Endothelial cell of umbilical vein (primary cell): ENCODE data around the gene IFNG.

Source experiments
- EZH2 ChIP-seq: IDR thresholded peaks from 2 replicates; pipeline ENCODE4 v1.6.1; 2012; ENCODE audit warnings: borderline replicate concordance, low read depth, mild to moderate bottlenecking, moderate library complexity, low read length, inconsistent platforms; ENCODE audit not compliant: severe bottlenecking
- JUN ChIP-seq: IDR thresholded peaks from 2 replicates; pipeline ENCODE4 v1.6.1; 2011; ENCODE audit warnings: borderline replicate concordance, low read depth; ENCODE audit not compliant: insufficient read length, insufficient read depth
- MYC ChIP-seq: IDR thresholded peaks from one replicate; pipeline ENCODE4 v1.6.1; 2011; ENCODE audit warnings: mild to moderate bottlenecking, low read depth, low read length
- POLR2A ChIP-seq: IDR thresholded peaks from 2 replicates; pipeline ENCODE4 v1.6.1; 2012; ENCODE audit warnings: low read depth, mild to moderate bottlenecking, control low read depth, low read length
- TF ChIP-seq, protein P1 (sequence below), 2 donors: IDR thresholded peaks; 1 replicate in 1 of 2; 2 replicates in 1 of 2; pipeline ENCODE4 v1.5.1; 2011; ENCODE audit warnings: low read length in 2 of 2, mild to moderate bottlenecking in 2 of 2, moderate library complexity in 2 of 2, control low read depth in 1 of 2, inconsistent platforms in 1 of 2, low read depth in 1 of 2; ENCODE audit not compliant: insufficient read depth in 1 of 2; ENCODE audit errors: extremely low read depth in 1 of 2

DNA sequence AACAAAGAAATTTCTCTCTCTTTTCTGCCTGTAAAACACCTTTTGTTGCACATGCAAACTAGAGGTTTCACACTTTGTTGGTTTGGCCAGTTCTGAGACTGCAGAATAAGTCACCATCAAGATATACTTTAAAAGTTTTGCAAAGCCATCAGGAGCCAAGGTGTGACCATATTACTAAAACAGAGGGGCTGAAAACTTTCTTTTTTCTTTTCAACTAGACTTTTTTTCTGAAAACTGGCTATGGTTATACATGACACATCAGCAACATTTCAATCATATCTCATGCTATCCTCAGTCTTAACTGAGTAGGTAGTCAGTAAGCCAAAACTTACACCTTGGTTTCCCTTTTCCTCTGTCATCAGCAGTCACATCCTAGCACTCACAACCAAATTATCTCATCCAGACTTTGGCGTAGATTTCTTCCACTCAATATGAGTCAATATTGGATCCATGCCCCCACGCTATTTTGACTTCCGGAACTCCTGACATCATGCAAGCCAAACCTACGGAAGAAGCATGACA, 4.1 kb upstream of the IFNG start:
- TF ChIP-seq, protein P1, sequence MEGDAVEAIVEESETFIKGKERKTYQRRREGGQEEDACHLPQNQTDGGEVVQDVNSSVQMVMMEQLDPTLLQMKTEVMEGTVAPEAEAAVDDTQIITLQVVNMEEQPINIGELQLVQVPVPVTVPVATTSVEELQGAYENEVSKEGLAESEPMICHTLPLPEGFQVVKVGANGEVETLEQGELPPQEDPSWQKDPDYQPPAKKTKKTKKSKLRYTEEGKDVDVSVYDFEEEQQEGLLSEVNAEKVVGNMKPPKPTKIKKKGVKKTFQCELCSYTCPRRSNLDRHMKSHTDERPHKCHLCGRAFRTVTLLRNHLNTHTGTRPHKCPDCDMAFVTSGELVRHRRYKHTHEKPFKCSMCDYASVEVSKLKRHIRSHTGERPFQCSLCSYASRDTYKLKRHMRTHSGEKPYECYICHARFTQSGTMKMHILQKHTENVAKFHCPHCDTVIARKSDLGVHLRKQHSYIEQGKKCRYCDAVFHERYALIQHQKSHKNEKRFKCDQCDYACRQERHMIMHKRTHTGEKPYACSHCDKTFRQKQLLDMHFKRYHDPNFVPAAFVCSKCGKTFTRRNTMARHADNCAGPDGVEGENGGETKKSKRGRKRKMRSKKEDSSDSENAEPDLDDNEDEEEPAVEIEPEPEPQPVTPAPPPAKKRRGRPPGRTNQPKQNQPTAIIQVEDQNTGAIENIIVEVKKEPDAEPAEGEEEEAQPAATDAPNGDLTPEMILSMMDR (IDR thresholded peaks at IDR 0.05; ENCODE audit: extremely low read depth in 1 of 2, insufficient read depth in 1 of 2, low read depth in 1 of 2, low read length in 2 of 2): no peak
- no peak for TF ChIP-seq MYC
- no peak for TF ChIP-seq POLR2A
- TF ChIP-seq EZH2: no peak
- TF ChIP-seq JUN: no peak
